ENCODE data around the gene MYOM3.

MYOM3 gene

DNA sequence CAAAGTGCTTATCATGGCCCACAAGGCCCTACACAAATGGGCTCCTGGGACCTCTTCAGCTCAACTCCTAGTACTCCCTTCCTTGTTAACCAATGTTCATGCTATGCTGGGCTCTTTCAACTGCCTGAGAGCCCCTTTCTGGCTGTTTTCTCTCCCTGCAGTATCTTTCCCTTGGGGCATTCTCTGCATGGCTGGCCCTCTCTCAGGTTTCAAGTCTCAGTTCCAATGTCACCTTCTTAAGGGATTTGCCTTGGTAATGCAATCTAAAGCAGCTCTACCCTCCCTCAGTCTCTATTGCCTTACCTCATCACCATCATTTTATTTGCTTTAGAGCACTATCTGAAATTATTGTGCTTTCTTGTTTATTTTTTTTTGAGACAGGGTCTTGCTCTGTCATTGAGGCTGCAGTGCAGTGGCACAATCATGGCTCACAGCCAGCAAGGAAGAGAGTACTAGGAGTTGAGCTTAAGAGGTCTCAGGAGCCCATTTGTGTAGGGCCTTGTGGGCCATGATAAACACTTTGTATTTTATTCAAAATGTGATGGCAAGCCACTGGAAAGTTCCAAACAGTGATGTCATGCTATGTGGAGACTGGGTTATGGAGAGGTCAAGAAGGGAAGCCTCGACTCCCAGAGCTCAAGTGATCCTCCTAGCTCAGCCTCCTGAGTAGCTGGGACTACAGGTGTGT is 68.4 kb downstream of the MYOM3 start:
- TF ChIP-seq TCF12 (IDR thresholded peaks at IDR 0.05; ENCODE audit: low read depth) (no peak), RAD21 (IDR thresholded peaks at IDR 0.05; ENCODE audit: low read depth) (no peak), CREB1 (IDR thresholded peaks at IDR 0.05; ENCODE audit: low read depth) (no peak), FOXM1 (IDR thresholded peaks at IDR 0.05; ENCODE audit: borderline replicate concordance, low read depth) (no peak), EP300 (IDR thresholded peaks at IDR 0.05; ENCODE audit: borderline replicate concordance) (no peak), NFIC (IDR thresholded peaks at IDR 0.05) (no peak), TAF1 (IDR thresholded peaks at IDR 0.05; ENCODE audit: low read depth) (no peak), ZBTB7A (IDR thresholded peaks at IDR 0.05; ENCODE audit: low read depth) (no peak), EGR1 (IDR thresholded peaks at IDR 0.05) (no peak), TEAD4 (IDR thresholded peaks at IDR 0.05) (no peak)
- TF ChIP-seq, protein P1, sequence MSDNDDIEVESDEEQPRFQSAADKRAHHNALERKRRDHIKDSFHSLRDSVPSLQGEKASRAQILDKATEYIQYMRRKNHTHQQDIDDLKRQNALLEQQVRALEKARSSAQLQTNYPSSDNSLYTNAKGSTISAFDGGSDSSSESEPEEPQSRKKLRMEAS (IDR thresholded peaks at IDR 0.05) = no peak
- TF ChIP-seq, protein P2, sequence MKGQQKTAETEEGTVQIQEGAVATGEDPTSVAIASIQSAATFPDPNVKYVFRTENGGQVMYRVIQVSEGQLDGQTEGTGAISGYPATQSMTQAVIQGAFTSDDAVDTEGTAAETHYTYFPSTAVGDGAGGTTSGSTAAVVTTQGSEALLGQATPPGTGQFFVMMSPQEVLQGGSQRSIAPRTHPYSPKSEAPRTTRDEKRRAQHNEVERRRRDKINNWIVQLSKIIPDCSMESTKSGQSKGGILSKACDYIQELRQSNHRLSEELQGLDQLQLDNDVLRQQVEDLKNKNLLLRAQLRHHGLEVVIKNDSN (IDR thresholded peaks at IDR 0.05) = no peak
- TF ChIP-seq, protein P3, sequence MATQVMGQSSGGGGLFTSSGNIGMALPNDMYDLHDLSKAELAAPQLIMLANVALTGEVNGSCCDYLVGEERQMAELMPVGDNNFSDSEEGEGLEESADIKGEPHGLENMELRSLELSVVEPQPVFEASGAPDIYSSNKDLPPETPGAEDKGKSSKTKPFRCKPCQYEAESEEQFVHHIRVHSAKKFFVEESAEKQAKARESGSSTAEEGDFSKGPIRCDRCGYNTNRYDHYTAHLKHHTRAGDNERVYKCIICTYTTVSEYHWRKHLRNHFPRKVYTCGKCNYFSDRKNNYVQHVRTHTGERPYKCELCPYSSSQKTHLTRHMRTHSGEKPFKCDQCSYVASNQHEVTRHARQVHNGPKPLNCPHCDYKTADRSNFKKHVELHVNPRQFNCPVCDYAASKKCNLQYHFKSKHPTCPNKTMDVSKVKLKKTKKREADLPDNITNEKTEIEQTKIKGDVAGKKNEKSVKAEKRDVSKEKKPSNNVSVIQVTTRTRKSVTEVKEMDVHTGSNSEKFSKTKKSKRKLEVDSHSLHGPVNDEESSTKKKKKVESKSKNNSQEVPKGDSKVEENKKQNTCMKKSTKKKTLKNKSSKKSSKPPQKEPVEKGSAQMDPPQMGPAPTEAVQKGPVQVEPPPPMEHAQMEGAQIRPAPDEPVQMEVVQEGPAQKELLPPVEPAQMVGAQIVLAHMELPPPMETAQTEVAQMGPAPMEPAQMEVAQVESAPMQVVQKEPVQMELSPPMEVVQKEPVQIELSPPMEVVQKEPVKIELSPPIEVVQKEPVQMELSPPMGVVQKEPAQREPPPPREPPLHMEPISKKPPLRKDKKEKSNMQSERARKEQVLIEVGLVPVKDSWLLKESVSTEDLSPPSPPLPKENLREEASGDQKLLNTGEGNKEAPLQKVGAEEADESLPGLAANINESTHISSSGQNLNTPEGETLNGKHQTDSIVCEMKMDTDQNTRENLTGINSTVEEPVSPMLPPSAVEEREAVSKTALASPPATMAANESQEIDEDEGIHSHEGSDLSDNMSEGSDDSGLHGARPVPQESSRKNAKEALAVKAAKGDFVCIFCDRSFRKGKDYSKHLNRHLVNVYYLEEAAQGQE (IDR thresholded peaks at IDR 0.05; ENCODE audit: low read depth) = no peak

DNA sequence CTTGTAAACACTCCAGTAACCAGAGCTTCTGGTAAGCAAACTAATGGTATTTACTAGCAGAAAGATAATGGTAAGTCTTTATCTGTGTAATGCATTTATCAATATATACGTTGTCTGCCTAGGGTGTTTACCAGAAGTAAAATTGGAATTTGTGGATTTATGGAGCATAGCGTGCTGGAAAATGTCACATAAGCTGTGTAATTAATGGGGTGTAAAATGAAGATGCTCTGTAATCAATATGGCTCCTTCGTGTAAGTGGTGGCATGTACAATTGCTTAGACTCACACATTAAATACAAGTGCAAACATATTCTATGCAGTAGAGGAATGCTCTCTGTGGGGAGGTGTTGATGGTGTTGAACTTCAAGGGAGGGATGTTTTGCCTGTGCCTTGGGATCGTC is 69.6 kb downstream of the MYOM3 start:
- TF ChIP-seq EGR1 (IDR thresholded peaks at IDR 0.05) (no peak), CREB1 (IDR thresholded peaks at IDR 0.05; ENCODE audit: low read depth) (no peak), NFIC (IDR thresholded peaks at IDR 0.05) (no peak), CEBPB (IDR thresholded peaks at IDR 0.05) (no peak), YY1 (IDR thresholded peaks at IDR 0.05; ENCODE audit: low read depth) (no peak), FOXM1 (IDR thresholded peaks at IDR 0.05; ENCODE audit: borderline replicate concordance, low read depth) (no peak), ZBTB7A (IDR thresholded peaks at IDR 0.05; ENCODE audit: low read depth) (no peak), EP300 (IDR thresholded peaks at IDR 0.05; ENCODE audit: borderline replicate concordance) (no peak), RAD21 (IDR thresholded peaks at IDR 0.05; ENCODE audit: low read depth) (no peak), TAF1 (IDR thresholded peaks at IDR 0.05; ENCODE audit: low read depth) (no peak)
- TF ChIP-seq, protein P3 (IDR thresholded peaks at IDR 0.05; ENCODE audit: low read depth) = no peak
- TF ChIP-seq, protein P1 (IDR thresholded peaks at IDR 0.05) = no peak
- TF ChIP-seq, protein P2 (IDR thresholded peaks at IDR 0.05) = no peak

DNA sequence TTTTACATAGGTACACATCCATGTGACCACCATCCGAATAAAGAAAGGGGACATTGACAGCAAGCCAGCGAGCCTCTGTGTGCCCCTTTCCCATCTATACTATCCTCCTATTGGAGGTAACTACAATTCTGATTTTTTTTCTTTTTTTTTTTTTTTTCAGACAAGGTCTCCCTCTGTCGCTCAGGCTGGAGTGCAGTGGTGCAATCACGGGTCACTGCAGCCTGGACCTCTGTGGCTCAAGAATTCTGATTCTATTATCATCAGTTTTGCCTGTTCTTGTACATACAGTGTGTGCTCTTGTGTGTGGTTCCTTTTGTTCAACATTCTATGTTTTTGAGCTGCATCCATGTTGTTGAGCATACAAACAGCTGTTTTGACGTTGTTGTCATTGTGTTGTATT is 75.8 kb downstream of the MYOM3 start:
- TF ChIP-seq YY1 (IDR thresholded peaks at IDR 0.05; ENCODE audit: low read depth) = no peak
- no peak for TF ChIP-seq TEAD4 (IDR thresholded peaks at IDR 0.05)
- TF ChIP-seq RAD21 (IDR thresholded peaks at IDR 0.05; ENCODE audit: low read depth) = no peak
- no peak for TF ChIP-seq FOXM1 (IDR thresholded peaks at IDR 0.05; ENCODE audit: borderline replicate concordance, low read depth)

DNA sequence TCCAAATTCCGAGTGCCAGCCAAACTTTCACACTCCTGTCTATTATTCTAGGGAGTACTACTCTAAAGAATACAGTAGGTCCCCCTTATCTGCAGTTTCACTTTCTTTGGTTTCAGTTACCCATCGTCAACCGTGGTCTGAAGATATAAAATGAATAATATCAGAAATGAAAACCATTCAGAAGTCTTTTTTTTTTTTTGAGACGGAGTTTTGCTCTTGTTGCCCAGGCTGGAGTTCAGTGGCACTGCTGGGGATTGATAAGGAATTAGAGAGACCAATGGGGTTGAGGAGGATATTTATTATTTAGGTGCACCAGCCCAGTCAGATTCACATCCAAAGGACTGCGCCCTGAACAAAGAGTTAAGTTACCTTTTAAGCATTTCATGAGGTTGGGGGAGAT is 79.0 kb downstream of the MYOM3 start:
- TF ChIP-seq NFIC (IDR thresholded peaks at IDR 0.05) = no peak
- no peak for TF ChIP-seq CREB1 (IDR thresholded peaks at IDR 0.05; ENCODE audit: low read depth)
- no peak for TF ChIP-seq EP300 (IDR thresholded peaks at IDR 0.05; ENCODE audit: borderline replicate concordance)
- no peak for TF ChIP-seq FOXM1 (IDR thresholded peaks at IDR 0.05; ENCODE audit: borderline replicate concordance, low read depth)
- no peak for TF ChIP-seq TAF1 (IDR thresholded peaks at IDR 0.05; ENCODE audit: low read depth)
- no peak for TF ChIP-seq CEBPB (IDR thresholded peaks at IDR 0.05)
- TF ChIP-seq, protein P3 (IDR thresholded peaks at IDR 0.05; ENCODE audit: low read depth) = no peak
- no peak for TF ChIP-seq EGR1 (IDR thresholded peaks at IDR 0.05)
- TF ChIP-seq ZBTB7A (IDR thresholded peaks at IDR 0.05; ENCODE audit: low read depth) = no peak
- TF ChIP-seq, protein P2 (IDR thresholded peaks at IDR 0.05) = no peak

All from Ishikawa (cell line).